Astrocyte (in vitro differentiated cells and primary cell): Measurements from ENCODE around the gene VIPR2. TPM values are rescaled to one million over a fixed set of nuclear protein-coding genes. Genes with fewer than 3 reads are reported as not detected.

Experiments used
- DNase-seq: peaks from one replicate; pipeline ENCODE4 v3.0.0-alpha.2; 2010; ENCODE audit warnings: low read depth
- FAIRE-seq: peaks from 2 replicates; lab custom pipeline; 2011; peaks lifted over from hg19 to GRCh38; lab: Jason Lieb, UNC
- H2AFZ ChIP-seq: 2 replicates; pipeline ENCODE4 v1.6.0; 2012; ENCODE audit warnings: low read depth, low read length, inconsistent platforms
- H3K27ac ChIP-seq: 2 replicates; pipeline ENCODE4 v1.5.1; 2011; ENCODE audit warnings: low read depth, low read length, inconsistent platforms
- H3K27me3 ChIP-seq: 2 replicates; pipeline ENCODE4 v1.6.0; 2011; ENCODE audit warnings: low read length, inconsistent platforms; ENCODE audit not compliant: insufficient read depth
- H3K36me3 ChIP-seq: 2 replicates; pipeline ENCODE4 v1.5.1; 2011; ENCODE audit warnings: low read length, inconsistent platforms; ENCODE audit not compliant: insufficient read depth
- H3K4me1 ChIP-seq: 2 replicates; pipeline ENCODE4 v1.5.1; 2011; ENCODE audit warnings: low read length, inconsistent platforms; ENCODE audit not compliant: insufficient read depth
- H3K4me2 ChIP-seq: 2 replicates; pipeline ENCODE4 v1.6.0; 2012; ENCODE audit warnings: low read length, inconsistent platforms
- H3K4me3 ChIP-seq: 2 replicates; pipeline ENCODE4 v1.5.1; 2011; ENCODE audit warnings: low read depth, mild to moderate bottlenecking, low read length, inconsistent platforms; ENCODE audit not compliant: insufficient read depth
- H3K79me2 ChIP-seq: 2 replicates; pipeline ENCODE4 v1.6.0; 2012; ENCODE audit warnings: mild to moderate bottlenecking, low read length, inconsistent platforms; ENCODE audit not compliant: insufficient read depth
- H3K9ac ChIP-seq: 2 replicates; pipeline ENCODE4 v1.6.0; 2012; ENCODE audit warnings: mild to moderate bottlenecking, low read length, inconsistent platforms
- H3K9me3 ChIP-seq: 2 replicates; pipeline ENCODE4 v1.5.1; 2012; ENCODE audit warnings: low read depth, mild to moderate bottlenecking, low read length, inconsistent platforms; ENCODE audit not compliant: insufficient read depth
- H4K20me1 ChIP-seq: 2 replicates; pipeline ENCODE4 v1.6.0; 2012; ENCODE audit warnings: low read length, inconsistent platforms; ENCODE audit not compliant: insufficient read depth
- H3K27ac Mint-ChIP-seq: one replicate; pipeline ENCODE4 v1.8.0; 2021; ENCODE audit warnings: mild to moderate bottlenecking, mixed read lengths; ENCODE audit not compliant: unreplicated experiment
- H3K27me3 Mint-ChIP-seq: one replicate; pipeline ENCODE4 v1.8.0; 2021; ENCODE audit warnings: low read depth, mixed read lengths; ENCODE audit not compliant: unreplicated experiment
- H3K36me3 Mint-ChIP-seq: one replicate; pipeline ENCODE4 v1.8.0; 2021; ENCODE audit warnings: low read depth, mixed read lengths; ENCODE audit not compliant: unreplicated experiment
- H3K4me1 Mint-ChIP-seq: one replicate; pipeline ENCODE4 v1.8.0; 2021; ENCODE audit warnings: low read depth, mixed read lengths; ENCODE audit not compliant: unreplicated experiment
- H3K4me3 Mint-ChIP-seq: one replicate; pipeline ENCODE4 v1.8.0; 2021; ENCODE audit warnings: mild to moderate bottlenecking, moderate library complexity, mixed read lengths; ENCODE audit not compliant: unreplicated experiment
- H3K9me3 Mint-ChIP-seq: one replicate; pipeline ENCODE4 v1.8.0; 2021; ENCODE audit warnings: mild to moderate bottlenecking, mixed read lengths; ENCODE audit not compliant: unreplicated experiment
- CTCF ChIP-seq: IDR thresholded peaks from 2 replicates; pipeline ENCODE4 v1.5.1; 2011; ENCODE audit warnings: low read depth, mild to moderate bottlenecking, inconsistent platforms, low read length, moderate library complexity; ENCODE audit not compliant: insufficient read depth
- EZH2 ChIP-seq: IDR thresholded peaks from 2 replicates; pipeline ENCODE4 v1.6.1; 2012; ENCODE audit warnings: mild to moderate bottlenecking, low read length, inconsistent platforms; ENCODE audit not compliant: insufficient read depth
- total RNA-seq: library from RNA; stranded (reverse); gene quantifications from 2 replicates; pipeline ENCODE4 v1.2.1, GENCODE V29; 2021

VIPR2 gene
- total RNA-seq, 1 donor from 2014 or later = 0.68 TPM

GRCh38 chr7:159105832-159106811, 38.5 kb downstream of the VIPR2 start:
- H4K20me1 ChIP-seq = no peaks in the 10 kb centered on the region
- no peak overlapping the region for H3K4me3 ChIP-seq
- no peak overlapping the region for H3K9ac ChIP-seq
- peaks cover 5% of the 10 kb centered on the region for H3K9me3 Mint-ChIP-seq
- H3K9me3 ChIP-seq = no peaks in the 10 kb centered on the region
- H3K27ac Mint-ChIP-seq = no peak overlapping the region
- H3K36me3 Mint-ChIP-seq = peaks cover 5% of the 10 kb centered on the region
- no peaks in the 10 kb centered on the region for H3K4me1 ChIP-seq
- no peak for TF ChIP-seq CTCF
- TF ChIP-seq EZH2 = no peak
- DNase-seq = no peak
- H3K79me2 ChIP-seq = no peaks in the 10 kb centered on the region
- no peaks in the 10 kb centered on the region for H3K36me3 ChIP-seq
- H3K27me3 Mint-ChIP-seq = peaks cover 34% of the 10 kb centered on the region
- H3K4me2 ChIP-seq = no peak overlapping the region
- no peak overlapping the region for H3K4me3 Mint-ChIP-seq
- peaks cover 10% of the 10 kb centered on the region for H3K4me1 Mint-ChIP-seq
- FAIRE-seq = no peak
- H3K27me3 ChIP-seq = no peaks in the 10 kb centered on the region
- H3K27ac ChIP-seq = no peak overlapping the region
- H2AFZ ChIP-seq = no peak overlapping the region

GRCh38 chr7:159105066-159105780, 39.4 kb downstream of the VIPR2 start:
- no peak overlapping the region for H3K27ac Mint-ChIP-seq
- H3K36me3 Mint-ChIP-seq = peaks cover 5% of the 10 kb centered on the region
- Histone ChIP-seq H3K4me2 (no peak overlapping the region), H3K4me3 (no peak overlapping the region), H3K27ac (no peak overlapping the region), H3K36me3 (no peaks in the 10 kb centered on the region), H3K9ac (no peak overlapping the region), H3K79me2 (no peaks in the 10 kb centered on the region), H3K9me3 (peaks cover 5% of the 10 kb centered on the region), H4K20me1 (no peaks in the 10 kb centered on the region), H3K4me1 (no peaks in the 10 kb centered on the region), H2AFZ (no peak overlapping the region), H3K27me3 (no peaks in the 10 kb centered on the region)
- H3K9me3 Mint-ChIP-seq = peaks cover 5% of the 10 kb centered on the region
- TF ChIP-seq CTCF (no peak), EZH2 (no peak)
- H3K4me3 Mint-ChIP-seq = no peak overlapping the region
- FAIRE-seq (no peak), DNase-seq (no peak)
- H3K27me3 Mint-ChIP-seq = peaks cover 34% of the 10 kb centered on the region
- H3K4me1 Mint-ChIP-seq = peaks cover 10% of the 10 kb centered on the region
